SK-N-SH (cell line): Measurements from ENCODE around the gene METTL1. TPM values are rescaled to one million over a fixed set of nuclear protein-coding genes. Genes with fewer than 3 reads are reported as not detected.

Experiments used
- CTCF ChIA-PET: fragments of 300-600, 350-600 bp; formaldehyde crosslinking; extraction: SDS; loops from one replicate; lab custom pipeline; 2021; lab: Yijun Ruan, JAX
- POLR2A ChIA-PET: fragments of 350-600 bp; sonication (Branson Sonifier 250); formaldehyde crosslinking; extraction: SDS; loops from one replicate; lab custom pipeline; 2020; ENCODE audit warnings: antibody characterized with exemption, inconsistent platforms; lab: Yijun Ruan, JAX
- DNase-seq: peaks from one replicate; pipeline ENCODE4 v3.0.0; 2012
- H2AFZ ChIP-seq: fragments of 200-600 bp; sonication (generic); 2 replicates; pipeline ENCODE4 v1.8.1; 2016; ENCODE audit warnings: antibody characterized with exemption, mild to moderate bottlenecking, low read depth
- H3F3A ChIP-seq: fragments of 200-600 bp; sonication (generic); replicated peaks from 2 replicates; pipeline ENCODE3; 2016; ENCODE audit warnings: antibody characterized with exemption, mild to moderate bottlenecking; ENCODE audit not compliant: insufficient read depth
- H3K27ac ChIP-seq, 2 experiments: fragments of 200-500 bp in 1 of 2; fragments of 200-600 bp in 1 of 2; sonication (Bioruptor generic) in 1 of 2; sonication (generic), shearing (Covaris generic) in 1 of 2; 2 replicates each; pipeline versions ENCODE4 v1.5.1 to v1.6.1; 2014 to 2016; ENCODE audit warnings: low read depth in 2 of 2, inconsistent platforms in 1 of 2, low read length in 1 of 2, mild to moderate bottlenecking in 1 of 2, mixed read lengths in 1 of 2
- H3K27me3 ChIP-seq: fragments of 200-600 bp; sonication (generic), shearing (Covaris generic); 2 replicates; pipeline ENCODE4 v1.6.1; 2016; ENCODE audit warnings: mixed run types; ENCODE audit not compliant: insufficient read depth
- H3K36me3 ChIP-seq, 2 experiments: fragments of 200-500 bp in 1 of 2; fragments of 200-600 bp in 1 of 2; sonication (Bioruptor generic) in 1 of 2; sonication (generic) in 1 of 2; replicated peaks in 1 of 2; 2 replicates each; pipeline versions ENCODE3 to v1.5.1; 2014 to 2016; ENCODE audit warnings: low read length in 1 of 2, mild to moderate bottlenecking in 1 of 2; ENCODE audit not compliant: insufficient read depth in 2 of 2, control insufficient read depth in 1 of 2
- H3K4me1 ChIP-seq, 2 experiments: fragments of 200-500 bp in 1 of 2; fragments of 200-600 bp in 1 of 2; sonication (Bioruptor generic) in 1 of 2; sonication (generic), shearing (Covaris generic) in 1 of 2; 2 replicates each; pipeline versions ENCODE4 v1.5.1 to v1.6.1; 2014 to 2016; ENCODE audit warnings: low read depth in 1 of 2, low read length in 1 of 2, mixed run types in 1 of 2; ENCODE audit not compliant: insufficient read depth in 2 of 2, control insufficient read depth in 1 of 2
- H3K4me2 ChIP-seq: fragments of 200-600 bp; sonication (generic), shearing (Covaris generic); 2 replicates; pipeline ENCODE4 v1.6.1; 2017; ENCODE audit warnings: mixed run types
- H3K4me3 ChIP-seq, 2 experiments: fragments of 200-500 bp in 1 of 2; fragments of 200-600 bp in 1 of 2; sonication (Bioruptor generic) in 1 of 2; sonication (generic), shearing (Covaris generic) in 1 of 2; 2 replicates each; pipeline versions ENCODE4 v1.5.1 to v1.8.1; 2014 to 2016; ENCODE audit warnings: low read depth in 2 of 2, inconsistent platforms in 1 of 2, low read length in 1 of 2, mild to moderate bottlenecking in 1 of 2, mixed read lengths in 1 of 2, moderate library complexity in 1 of 2
- H3K79me2 ChIP-seq: fragments of 200-600 bp; sonication (generic); 2 replicates; pipeline ENCODE4 v1.8.1; 2017; ENCODE audit warnings: mild to moderate bottlenecking; ENCODE audit not compliant: insufficient read depth
- H3K9ac ChIP-seq: fragments of 200-600 bp; sonication (generic); 2 replicates; pipeline ENCODE4 v1.6.1; 2017; ENCODE audit warnings: mixed run types
- H3K9me2 ChIP-seq: fragments of 200-600 bp; sonication (generic); 2 replicates; pipeline ENCODE4 v1.6.1; 2017; ENCODE audit warnings: mixed run types
- H3K9me3 ChIP-seq: fragments of 200-600 bp; sonication (generic); 2 replicates; pipeline ENCODE4 v1.6.1; 2017; ENCODE audit warnings: mixed run types, mild to moderate bottlenecking, moderate library complexity
- H4K20me1 ChIP-seq: fragments of 200-600 bp; sonication (generic); 2 replicates; pipeline ENCODE4 v1.6.1; 2017; ENCODE audit warnings: mild to moderate bottlenecking, mixed run types; ENCODE audit not compliant: insufficient read depth
- EP300 ChIP-seq, 2 experiments: IDR thresholded peaks; 2 replicates each; pipeline versions ENCODE4 v1.4.0 to v1.6.1; 2012; ENCODE audit warnings: borderline replicate concordance in 1 of 2, low read depth in 1 of 2, low read length in 1 of 2
- EZH2phosphoT487 ChIP-seq: fragments of 200-600 bp; sonication (generic); IDR thresholded peaks from 2 replicates; pipeline ENCODE4 v1.6.1; 2017; ENCODE audit warnings: low read depth, mixed run types, mild to moderate bottlenecking, antibody characterized with exemption, moderate library complexity, borderline replicate concordance
- FOSL2 ChIP-seq: IDR thresholded peaks from 2 replicates; pipeline ENCODE4 v1.4.0; 2012; ENCODE audit warnings: low read depth, mild to moderate bottlenecking, moderate library complexity, borderline replicate concordance
- FOXJ3 ChIP-seq: sonication (generic); formaldehyde crosslinking; IDR thresholded peaks from 2 replicates; pipeline ENCODE4 v1.5.1; 2020; ENCODE audit warnings: mild to moderate bottlenecking, missing genetic modification reagents
- MXI1 ChIP-seq: IDR thresholded peaks from 2 replicates; pipeline ENCODE4 v1.6.1; 2012; ENCODE audit warnings: mild to moderate bottlenecking, low read depth, low read length, improper control_type of control experiment
- NFIC ChIP-seq: IDR thresholded peaks from 2 replicates; pipeline ENCODE4 v1.4.0; 2012; ENCODE audit warnings: borderline replicate concordance
- NRF1 ChIP-seq: IDR thresholded peaks from 2 replicates; pipeline ENCODE4 v1.6.1; 2012; ENCODE audit warnings: low read depth, mild to moderate bottlenecking, low read length
- POLR2AphosphoS5 ChIP-seq: IDR thresholded peaks from 2 replicates; pipeline ENCODE4 v1.6.1; 2012; ENCODE audit warnings: low read depth, low read length
- RAD21 ChIP-seq: IDR thresholded peaks from 2 replicates; pipeline ENCODE4 v1.6.1; 2012; ENCODE audit warnings: mild to moderate bottlenecking, low read length
- RFX5 ChIP-seq: IDR thresholded peaks from 2 replicates; pipeline ENCODE4 v1.6.1; 2012; ENCODE audit warnings: mild to moderate bottlenecking, improper control_type of control experiment, low read length
- SIN3A ChIP-seq: IDR thresholded peaks from 2 replicates; pipeline ENCODE4 v1.6.1; 2012; ENCODE audit warnings: low read depth, mild to moderate bottlenecking, low read length, moderate library complexity, borderline replicate concordance
- TAF1 ChIP-seq: IDR thresholded peaks from 2 replicates; pipeline ENCODE4 v1.6.1; 2012; ENCODE audit warnings: low read depth, mild to moderate bottlenecking, low read length, moderate library complexity, borderline replicate concordance
- TCF12 ChIP-seq: IDR thresholded peaks from 2 replicates; pipeline ENCODE4 v1.4.0; 2012
- TEAD4 ChIP-seq: IDR thresholded peaks from 2 replicates; pipeline ENCODE4 v1.4.0; 2012; ENCODE audit warnings: mild to moderate bottlenecking, borderline replicate concordance; ENCODE audit not compliant: insufficient read depth
- YY1 ChIP-seq: IDR thresholded peaks from 2 replicates; pipeline ENCODE4 v1.4.0; 2012; ENCODE audit warnings: low read depth, mild to moderate bottlenecking
- WGBS: methylation state at CpG from one replicate; pipeline ENCODE4 v1.1.6; 2017; ENCODE audit warnings: low lambda C conversion rate; 5-methylcytosine and 5-hydroxymethylcytosine counted together
- polyA plus RNA-seq, 3 experiments: library from polyadenylated mRNA; depleted of rRNA; stranded (reverse); fragments of >200 nt; gene quantifications; 2 replicates each; pipeline ENCODE4 v1.2.3, GENCODE V29; 2012
- TF ChIP-seq, protein P1 (sequence below): fragments of 150-350 bp; IDR thresholded peaks from 2 replicates; pipeline ENCODE4 v1.6.1; 2016; ENCODE audit warnings: mild to moderate bottlenecking, low read depth, low read length
- TF ChIP-seq, protein P2 (sequence below): IDR thresholded peaks from 2 replicates; pipeline ENCODE4 v1.4.0; 2012; ENCODE audit warnings: low read depth, borderline replicate concordance
- TF ChIP-seq, protein P3 (sequence below): IDR thresholded peaks from 2 replicates; pipeline ENCODE4 v1.4.0; 2012; ENCODE audit warnings: low read depth
- TF ChIP-seq, protein P4 (sequence below): fragments of 200-600 bp; sonication (generic); IDR thresholded peaks from 2 replicates; pipeline ENCODE4 v1.6.1; 2017; ENCODE audit warnings: antibody characterized with exemption, mild to moderate bottlenecking, moderate library complexity

The METTL1 gene
- polyA plus RNA-seq, 1 of the 3 experiments (the other 2 are of a cell fraction) = 28.0 TPM

DNA sequence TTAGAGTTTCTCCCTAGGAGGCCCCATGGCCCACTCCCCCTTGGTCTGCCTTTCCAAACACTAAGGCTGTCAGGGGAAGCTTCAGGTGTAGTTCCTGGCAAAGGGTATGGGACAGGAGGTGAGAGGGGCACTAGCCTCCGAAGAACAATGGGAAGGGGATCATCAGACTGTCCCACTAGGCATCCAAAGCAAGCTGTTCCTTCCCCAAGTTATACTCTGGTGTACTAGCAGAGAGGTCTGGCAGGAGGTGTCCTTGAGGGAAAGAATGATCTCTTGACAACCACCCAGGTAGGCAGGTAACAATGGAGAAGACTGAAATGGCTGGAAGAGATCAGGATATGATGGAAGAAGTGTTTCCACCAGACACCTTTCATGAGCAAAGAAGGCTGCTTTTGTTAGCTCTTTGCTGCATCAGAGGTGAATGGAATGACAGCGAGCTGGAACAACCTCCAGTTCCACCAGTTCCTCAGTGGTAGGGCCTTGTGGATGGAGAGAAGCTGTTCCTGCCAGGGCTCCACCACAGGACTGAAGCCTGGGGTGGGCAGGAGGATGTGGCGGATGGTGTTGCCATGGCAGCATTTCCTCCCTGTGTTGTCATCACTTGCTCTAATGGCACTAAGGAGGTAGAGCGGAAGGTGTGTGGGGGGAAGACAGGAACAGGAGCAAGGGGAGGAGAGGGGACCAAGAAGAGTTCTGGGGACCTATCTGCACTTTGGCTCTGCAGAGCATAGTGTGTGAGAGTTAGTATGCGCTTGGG is 31.1 kb downstream of the METTL1 start:
- Histone ChIP-seq H4K20me1 (no peaks in the 10 kb centered on the region), H2AFZ (no peak overlapping the region), H3K27ac (no peak overlapping the region), H3K4me3 (no peak overlapping the region), H3K79me2 (no peaks in the 10 kb centered on the region; the same call in 1 of the 2 replicates), H3K9ac (no peak overlapping the region), H3F3A (peaks cover 16% of the 10 kb centered on the region), H3K4me1 (peaks cover 0 to 32% of the 10 kb centered on the region in 2 experiments; a peak in 2 of 4 replicates), H3K9me2 (no peaks in the 10 kb centered on the region), H3K9me3 (no peaks in the 10 kb centered on the region), H3K36me3 (no peaks in the 10 kb centered on the region), H3K27me3 (no peaks in the 10 kb centered on the region), H3K4me2 (no peak overlapping the region)
- TF ChIP-seq TCF12 (no peak), NFIC (no peak), TAF1 (no peak), TEAD4 (no peak), RFX5 (no peak), FOXJ3 (no peak), POLR2AphosphoS5 (no peak), RAD21 (no peak), EZH2phosphoT487 (no peak), YY1 (no peak), MXI1 (no peak), NRF1 (no peak), EP300 (IDR thresholded peaks at IDR 0.05; ENCODE audit: borderline replicate concordance in 1 of 2, low read depth in 1 of 2, low read length in 1 of 2) (no peak), SIN3A (no peak), FOSL2 (no peak)
- TF ChIP-seq, protein P1, sequence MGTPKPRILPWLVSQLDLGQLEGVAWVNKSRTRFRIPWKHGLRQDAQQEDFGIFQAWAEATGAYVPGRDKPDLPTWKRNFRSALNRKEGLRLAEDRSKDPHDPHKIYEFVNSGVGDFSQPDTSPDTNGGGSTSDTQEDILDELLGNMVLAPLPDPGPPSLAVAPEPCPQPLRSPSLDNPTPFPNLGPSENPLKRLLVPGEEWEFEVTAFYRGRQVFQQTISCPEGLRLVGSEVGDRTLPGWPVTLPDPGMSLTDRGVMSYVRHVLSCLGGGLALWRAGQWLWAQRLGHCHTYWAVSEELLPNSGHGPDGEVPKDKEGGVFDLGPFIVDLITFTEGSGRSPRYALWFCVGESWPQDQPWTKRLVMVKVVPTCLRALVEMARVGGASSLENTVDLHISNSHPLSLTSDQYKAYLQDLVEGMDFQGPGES = no peak
- TF ChIP-seq, protein P2, sequence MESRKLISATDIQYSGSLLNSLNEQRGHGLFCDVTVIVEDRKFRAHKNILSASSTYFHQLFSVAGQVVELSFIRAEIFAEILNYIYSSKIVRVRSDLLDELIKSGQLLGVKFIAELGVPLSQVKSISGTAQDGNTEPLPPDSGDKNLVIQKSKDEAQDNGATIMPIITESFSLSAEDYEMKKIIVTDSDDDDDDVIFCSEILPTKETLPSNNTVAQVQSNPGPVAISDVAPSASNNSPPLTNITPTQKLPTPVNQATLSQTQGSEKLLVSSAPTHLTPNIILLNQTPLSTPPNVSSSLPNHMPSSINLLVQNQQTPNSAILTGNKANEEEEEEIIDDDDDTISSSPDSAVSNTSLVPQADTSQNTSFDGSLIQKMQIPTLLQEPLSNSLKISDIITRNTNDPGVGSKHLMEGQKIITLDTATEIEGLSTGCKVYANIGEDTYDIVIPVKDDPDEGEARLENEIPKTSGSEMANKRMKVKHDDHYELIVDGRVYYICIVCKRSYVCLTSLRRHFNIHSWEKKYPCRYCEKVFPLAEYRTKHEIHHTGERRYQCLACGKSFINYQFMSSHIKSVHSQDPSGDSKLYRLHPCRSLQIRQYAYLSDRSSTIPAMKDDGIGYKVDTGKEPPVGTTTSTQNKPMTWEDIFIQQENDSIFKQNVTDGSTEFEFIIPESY = no peak
- TF ChIP-seq, protein P3, sequence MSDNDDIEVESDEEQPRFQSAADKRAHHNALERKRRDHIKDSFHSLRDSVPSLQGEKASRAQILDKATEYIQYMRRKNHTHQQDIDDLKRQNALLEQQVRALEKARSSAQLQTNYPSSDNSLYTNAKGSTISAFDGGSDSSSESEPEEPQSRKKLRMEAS = no peak
- TF ChIP-seq, protein P4, sequence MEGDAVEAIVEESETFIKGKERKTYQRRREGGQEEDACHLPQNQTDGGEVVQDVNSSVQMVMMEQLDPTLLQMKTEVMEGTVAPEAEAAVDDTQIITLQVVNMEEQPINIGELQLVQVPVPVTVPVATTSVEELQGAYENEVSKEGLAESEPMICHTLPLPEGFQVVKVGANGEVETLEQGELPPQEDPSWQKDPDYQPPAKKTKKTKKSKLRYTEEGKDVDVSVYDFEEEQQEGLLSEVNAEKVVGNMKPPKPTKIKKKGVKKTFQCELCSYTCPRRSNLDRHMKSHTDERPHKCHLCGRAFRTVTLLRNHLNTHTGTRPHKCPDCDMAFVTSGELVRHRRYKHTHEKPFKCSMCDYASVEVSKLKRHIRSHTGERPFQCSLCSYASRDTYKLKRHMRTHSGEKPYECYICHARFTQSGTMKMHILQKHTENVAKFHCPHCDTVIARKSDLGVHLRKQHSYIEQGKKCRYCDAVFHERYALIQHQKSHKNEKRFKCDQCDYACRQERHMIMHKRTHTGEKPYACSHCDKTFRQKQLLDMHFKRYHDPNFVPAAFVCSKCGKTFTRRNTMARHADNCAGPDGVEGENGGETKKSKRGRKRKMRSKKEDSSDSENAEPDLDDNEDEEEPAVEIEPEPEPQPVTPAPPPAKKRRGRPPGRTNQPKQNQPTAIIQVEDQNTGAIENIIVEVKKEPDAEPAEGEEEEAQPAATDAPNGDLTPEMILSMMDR = no peak
- ChIA-PET POLR2A (no interaction called here), CTCF (interaction anchor here (1.0 to 2.2 kb wide), 4 partner anchors 15 to 157 kb away, joined by 3 to 7 read pairs (median 5); partner anchors contain the start of gene B4GALNT1)
- no peak for DNase-seq
- 90% methylated on average over 4 of the region's 5 CpGs for WGBS
